MM.1S (cell line): ENCODE measurements around the gene DCTN4.

Experiments
- CTCF ChIP-seq: fragments of 300-600 bp; sonication (generic); IDR thresholded peaks from 2 replicates; pipeline ENCODE4 v1.5.1; 2016; ENCODE audit warnings: antibody characterized with exemption, low read length, mixed read lengths
- EZH2phosphoT487 ChIP-seq: fragments of 300-600 bp; sonication (generic); IDR thresholded peaks from 2 replicates; pipeline ENCODE4 v1.6.1; 2018; ENCODE audit warnings: antibody characterized with exemption, low read length

DNA sequence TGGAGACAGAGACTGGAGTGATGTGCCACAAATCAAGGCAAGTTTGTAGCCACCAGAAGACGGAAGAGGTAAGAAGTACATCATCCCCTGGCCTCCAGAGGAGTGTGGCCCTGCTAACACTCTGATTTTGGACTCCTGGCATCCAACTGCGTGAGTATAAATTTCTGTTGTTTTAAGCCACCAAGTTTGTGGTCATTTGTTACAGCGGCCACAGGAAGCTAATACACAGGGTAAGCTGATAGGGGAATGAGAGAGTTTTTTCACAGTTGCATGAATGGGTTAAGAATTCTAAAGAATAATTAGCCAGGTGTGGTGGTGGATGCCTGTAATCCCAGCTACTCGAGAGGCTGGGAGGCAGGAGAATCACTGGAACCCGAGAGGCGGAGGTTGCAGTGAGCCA is 45.6 kb upstream of the DCTN4 start:
- TF ChIP-seq CTCF (no peak), EZH2phosphoT487 (no peak)
